H1 (cell line): ENCODE results near the gene BCL2L12. TPM values are rescaled to one million over a fixed set of nuclear protein-coding genes. Genes with fewer than 3 reads are reported as not detected.

Source experiments
- CTCF ChIA-PET: fragments of 300-600 bp; sonication (Branson Sonifier 250); formaldehyde crosslinking; loops from one replicate; lab custom pipeline; 2021; ENCODE audit not compliant: partially characterized antibody; lab: Charles Lee
- POLR2A ChIA-PET: fragments of 300-600 bp; sonication (Branson Sonifier 250); formaldehyde crosslinking; loops from one replicate; lab custom pipeline; 2021; ENCODE audit warnings: inconsistent platforms; ENCODE audit not compliant: partially characterized antibody; lab: Charles Lee
- DNase-seq, 2 experiments: peaks; one replicate each; pipeline versions ENCODE4 v3.0.0 to v3.0.0-alpha.2; 2010 to 2022; ENCODE audit warnings: low spot score in 2 of 2, low read depth in 1 of 2, mixed read lengths in 1 of 2
- FAIRE-seq: peaks from 2 replicates; lab custom pipeline; 2011; peaks lifted over from hg19 to GRCh38; lab: Jason Lieb, UNC
- H2AFZ ChIP-seq: 2 replicates; pipeline ENCODE4 v1.8.1; 2012; ENCODE audit warnings: low read length, inconsistent platforms
- H2AK5ac ChIP-seq: 2 replicates; pipeline ENCODE4 v1.6.1; 2013; ENCODE audit warnings: low read depth, low read length
- H2BK120ac ChIP-seq: replicated peaks from 2 replicates; pipeline ENCODE3; 2013; ENCODE audit warnings: low read depth, low read length, inconsistent platforms
- H2BK12ac ChIP-seq: 2 replicates; pipeline ENCODE4 v1.6.1; 2013; ENCODE audit warnings: low read depth, low read length
- H2BK15ac ChIP-seq: 2 replicates; pipeline ENCODE4 v1.6.1; 2013; ENCODE audit warnings: low read length
- H2BK20ac ChIP-seq: 2 replicates; pipeline ENCODE4 v1.6.1; 2013; ENCODE audit warnings: low read length
- H2BK5ac ChIP-seq: 2 replicates; pipeline ENCODE4 v1.6.1; 2013; ENCODE audit warnings: low read depth, low read length
- H3K14ac ChIP-seq: 2 replicates; pipeline ENCODE4 v1.6.1; 2013; ENCODE audit warnings: inconsistent platforms; ENCODE audit not compliant: insufficient read length
- H3K18ac ChIP-seq: 2 replicates; pipeline ENCODE4 v1.6.1; 2013; ENCODE audit warnings: low read length; ENCODE audit errors: extremely low read depth
- H3K23ac ChIP-seq: 2 replicates; pipeline ENCODE4 v1.6.1; 2013; ENCODE audit warnings: inconsistent platforms; ENCODE audit not compliant: insufficient read length
- H3K23me2 ChIP-seq: 2 replicates; pipeline ENCODE4 v1.6.1; 2013; ENCODE audit warnings: low read depth, low read length
- H3K27ac ChIP-seq: 2 replicates; pipeline ENCODE4 v1.6.1; 2011; ENCODE audit warnings: low read depth, low read length, inconsistent platforms
- H3K27me3 ChIP-seq, 4 experiments: replicated peaks in 1 of 4; 1 replicate in 1 of 4; 2 replicates in 3 of 4; pipeline versions ENCODE4 v1.6.1 to v1.8.1; 2011 to 2013; ENCODE audit warnings: low read length in 3 of 4, mild to moderate bottlenecking in 3 of 4, inconsistent platforms in 2 of 4, mixed read lengths in 2 of 4, moderate library complexity in 1 of 4; ENCODE audit not compliant: control insufficient read depth in 3 of 4, insufficient read depth in 3 of 4; ENCODE audit errors: extremely low read depth in 1 of 4
- H3K36me3 ChIP-seq, 4 experiments: 2 replicates each; pipeline versions ENCODE4 v1.6.1 to v1.8.1; 2011 to 2013; ENCODE audit warnings: mild to moderate bottlenecking in 4 of 4, low read length in 3 of 4, moderate library complexity in 2 of 4, control low read depth in 1 of 4, inconsistent platforms in 1 of 4; ENCODE audit not compliant: insufficient read depth in 4 of 4, control insufficient read depth in 2 of 4
- H3K4ac ChIP-seq: replicated peaks from 2 replicates; pipeline ENCODE3; 2013; ENCODE audit warnings: low read length, low read depth, mixed read lengths, inconsistent platforms; ENCODE audit not compliant: insufficient read length
- H3K4me1 ChIP-seq, 4 experiments: replicated peaks in 1 of 4; 1 replicate in 1 of 4; 2 replicates in 3 of 4; pipeline versions ENCODE4 v1.6.1 to v1.8.1; 2011 to 2013; ENCODE audit warnings: low read length in 3 of 4, inconsistent platforms in 2 of 4, mixed read lengths in 1 of 4; ENCODE audit not compliant: insufficient read depth in 4 of 4, control insufficient read depth in 3 of 4
- H3K4me2 ChIP-seq, 2 experiments: 2 replicates each; pipeline versions ENCODE4 v1.6.1 to v1.8.1; 2011 to 2013; ENCODE audit warnings: low read depth in 2 of 2, low read length in 2 of 2, control low read depth in 1 of 2, inconsistent platforms in 1 of 2, mild to moderate bottlenecking in 1 of 2; ENCODE audit not compliant: insufficient read depth in 1 of 2
- H3K4me3 ChIP-seq, 4 experiments: fragments of 200-600, 300-600 bp in 1 of 4; sonication (generic), shearing (Covaris generic), sonication (Bioruptor Twin) in 1 of 4; 2 replicates each; pipeline versions ENCODE4 v1.5.1 to v1.8.1; 2011 to 2016; ENCODE audit warnings: low read length in 4 of 4, low read depth in 3 of 4, control low read depth in 2 of 4, inconsistent platforms in 2 of 4, mild to moderate bottlenecking in 2 of 4, mixed read lengths in 1 of 4, moderate library complexity in 1 of 4; ENCODE audit not compliant: insufficient read depth in 2 of 4; ENCODE audit errors: extremely low read depth in 1 of 4
- H3K56ac ChIP-seq: replicated peaks from 2 replicates; pipeline ENCODE3; 2013; ENCODE audit warnings: low read depth, mild to moderate bottlenecking, mixed read lengths, low read length, inconsistent platforms; ENCODE audit not compliant: insufficient read length
- H3K79me1 ChIP-seq: 2 replicates; pipeline ENCODE4 v1.6.1; 2013; ENCODE audit warnings: low read depth, low read length, control low read depth
- H3K79me2 ChIP-seq, 2 experiments: 2 replicates each; pipeline versions ENCODE4 v1.6.1 to v1.8.1; 2012 to 2013; ENCODE audit warnings: low read length in 2 of 2, mild to moderate bottlenecking in 2 of 2, inconsistent platforms in 1 of 2; ENCODE audit not compliant: insufficient read depth in 2 of 2, control insufficient read depth in 1 of 2
- H3K9ac ChIP-seq, 4 experiments: replicated peaks in 1 of 4; 1 replicate in 1 of 4; 2 replicates in 3 of 4; pipeline versions ENCODE4 v1.6.1 to v1.8.1; 2011 to 2013; ENCODE audit warnings: low read depth in 3 of 4, low read length in 3 of 4, control low read depth in 2 of 4, mild to moderate bottlenecking in 2 of 4, moderate library complexity in 2 of 4, inconsistent platforms in 1 of 4; ENCODE audit errors: extremely low read depth in 1 of 4
- H3K9me3 ChIP-seq, 2 experiments: 2 replicates each; pipeline versions ENCODE4 v1.6.1 to v1.8.1; 2012 to 2013; ENCODE audit warnings: mild to moderate bottlenecking in 2 of 2, moderate library complexity in 2 of 2, control low read depth in 1 of 2, inconsistent platforms in 1 of 2, low read depth in 1 of 2, low read length in 1 of 2, mixed read lengths in 1 of 2; ENCODE audit not compliant: insufficient read depth in 2 of 2
- H4K20me1 ChIP-seq, 2 experiments: replicated peaks in 1 of 2; 2 replicates each; pipeline versions ENCODE3 to v1.8.1; 2011 to 2013; ENCODE audit warnings: inconsistent platforms in 2 of 2, low read length in 2 of 2, mild to moderate bottlenecking in 1 of 2; ENCODE audit not compliant: insufficient read depth in 2 of 2, control insufficient read depth in 1 of 2
- H4K5ac ChIP-seq: 2 replicates; pipeline ENCODE4 v1.6.1; 2013; ENCODE audit warnings: low read length, low read depth, mixed read lengths, inconsistent platforms; ENCODE audit not compliant: insufficient read length
- H4K8ac ChIP-seq: 2 replicates; pipeline ENCODE4 v1.8.0; 2013; ENCODE audit warnings: mild to moderate bottlenecking, moderate library complexity, low read length, inconsistent platforms; ENCODE audit not compliant: insufficient read depth; ENCODE audit errors: extremely low read depth
- H4K91ac ChIP-seq: replicated peaks from 2 replicates; pipeline ENCODE3; 2013; ENCODE audit warnings: low read length, mixed read lengths, inconsistent platforms; ENCODE audit not compliant: insufficient read length
- POLR2A ChIP-seq, 2 experiments: IDR thresholded peaks; 1 replicate in 1 of 2; 2 replicates in 1 of 2; pipeline ENCODE4 v1.6.1; 2011; ENCODE audit warnings: low read depth in 2 of 2, low read length in 2 of 2, mild to moderate bottlenecking in 2 of 2; ENCODE audit errors: control extremely low read depth in 1 of 2
- SRF ChIP-seq: IDR thresholded peaks from 2 replicates; pipeline ENCODE4 v1.6.1; 2011; ENCODE audit warnings: mild to moderate bottlenecking, low read depth, low read length, moderate library complexity
- WGBS, 2 experiments: shearing (Covaris generic) in 1 of 2; methylation state at CpG; one replicate each; pipeline versions ENCODE4 v1.1.6 to v1.1.7; 2013 to 2015; ENCODE audit warnings: low lambda C conversion rate in 2 of 2, mixed read lengths in 2 of 2, inconsistent platforms in 1 of 2, low coverage in 1 of 2, missing lambda C conversion rate in 1 of 2; ENCODE audit not compliant: insufficient replicate concordance in 2 of 2, insufficient coverage in 1 of 2, insufficient read length in 1 of 2; ENCODE audit errors: extremely low coverage in 1 of 2, missing lambda C conversion rate in 1 of 2; 5-methylcytosine and 5-hydroxymethylcytosine counted together
- polyA plus RNA-seq, 7 experiments: library from polyadenylated mRNA; depleted of rRNA in 3 of 7; stranded (reverse) in 5 of 7; unstranded in 2 of 7; fragments of >200 nt in 5 of 7; fragments of 200-250 nt in 2 of 7; gene quantifications; 1 replicate in 5 of 7; 2 replicates in 1 of 7; 4 replicates in 1 of 7; pipeline versions ENCODE4 v1.2.1 to v1.2.3, GENCODE V29; 2011 to 2013; ENCODE audit warnings: missing spikeins in 2 of 7, mixed read lengths in 2 of 7
- total RNA-seq: library from RNA; stranded (reverse); fragmentation: NEBNext Ultra II Directional; extraction: Animal tissue kit (Norgen Biotek cat#: 25700); gene quantifications from 2 replicates; pipeline ENCODE4 v1.2.1, GENCODE V29; 2021

BCL2L12 gene
- total and polyA plus RNA-seq, 2 of the 8 experiments (the other 6 are each of a cell fraction or from before 2014, with no cell fraction given) = 126 to 209 TPM

- no peak overlapping the region for H3K23ac ChIP-seq
- no peak overlapping the region for H4K91ac ChIP-seq
- POLR2A ChIA-PET = interaction anchor here (0.8 to 12.2 kb wide), 17 partner anchors 5 to 167 kb away, joined by 3 to 168 read pairs (median 4); partner anchors contain the start of genes NOSIP, PRMT1, PRRG2 and PTOV1
- H3K27ac ChIP-seq = no peak overlapping the region
- CTCF ChIA-PET = interaction anchor here (0.6 to 2.8 kb wide), 21 partner anchors 11 to 225 kb away, joined by 3 to 13 read pairs (median 3); no protein-coding TSS in a partner anchor
- H3K4me1 ChIP-seq = peaks cover 2 to 22% (median 14%) of the 10 kb centered on the region in 4 experiments
- H3K79me1 ChIP-seq = peaks cover 16% of the 10 kb centered on the region
- no peak overlapping the region for H3K56ac ChIP-seq
- no peak for FAIRE-seq
- no peak overlapping the region for H2BK120ac ChIP-seq
- H2AK5ac ChIP-seq = no peak overlapping the region
- DNase-seq = no peak
- no peak overlapping the region for H2BK20ac ChIP-seq
- H3K4me2 ChIP-seq = no peak overlapping the region
- H3K4ac ChIP-seq = no peak overlapping the region
- H3K14ac ChIP-seq = no peak overlapping the region
- H2BK12ac ChIP-seq = no peak overlapping the region
- TF ChIP-seq POLR2A (IDR thresholded peaks at IDR 0.05; ENCODE audit: control extremely low read depth in 1 of 2, low read depth in 2 of 2, low read length in 2 of 2) (peak in 1 of 2 experiments; percentile 48; a peak in 1 of 3 replicates), SRF (no peak)
- 98% methylated on average over 18 of the region's 18 CpGs; no CpG with 5 or more reads in 1 of the 2 experiments for WGBS, 2 experiments
- peaks cover 30 to 54% of the 10 kb centered on the region in 2 experiments for H4K20me1 ChIP-seq
- no peak overlapping the region for H2AFZ ChIP-seq
- H3K9ac ChIP-seq = no peak overlapping the region
- peaks cover 26 to 59% (median 42%) of the 10 kb centered on the region in 4 experiments for H3K36me3 ChIP-seq
- H3K18ac ChIP-seq = no peak overlapping the region
- H3K4me3 ChIP-seq = no peak overlapping the region
- no peaks in the 10 kb centered on the region for H3K9me3 ChIP-seq
- H4K5ac ChIP-seq = no peak overlapping the region
- no peak overlapping the region for H2BK15ac ChIP-seq
- H3K79me2 ChIP-seq = peaks cover 10 to 39% of the 10 kb centered on the region in 2 experiments
- H2BK5ac ChIP-seq = 0 out of 2 replicates have a peak overlapping the region, but pooled peaks have one; percentile 12
- no peaks in the 10 kb centered on the region; the same call in 1 of the 2 replicates for H3K23me2 ChIP-seq
- H3K27me3 ChIP-seq = no peaks in the 10 kb centered on the region
- no peak overlapping the region; the same call in 1 of the 2 replicates for H4K8ac ChIP-seq
Observed at GRCh38 chr19:49683814-49684250, 18.1 kb downstream of the BCL2L12 start.
